Stimulated activated CD4-positive, alpha-beta T cell treated with anti-CD3 and anti-CD28 coated beads, Interleukin-4, amount 100 ng/mL, for 24 hours (primary cell): ENCODE measurements around the gene COPS8.

Source experiments
- DNase-seq: peaks from one replicate; pipeline ENCODE4 v3.0.0-alpha.2; 2020

COPS8 gene

DNA sequence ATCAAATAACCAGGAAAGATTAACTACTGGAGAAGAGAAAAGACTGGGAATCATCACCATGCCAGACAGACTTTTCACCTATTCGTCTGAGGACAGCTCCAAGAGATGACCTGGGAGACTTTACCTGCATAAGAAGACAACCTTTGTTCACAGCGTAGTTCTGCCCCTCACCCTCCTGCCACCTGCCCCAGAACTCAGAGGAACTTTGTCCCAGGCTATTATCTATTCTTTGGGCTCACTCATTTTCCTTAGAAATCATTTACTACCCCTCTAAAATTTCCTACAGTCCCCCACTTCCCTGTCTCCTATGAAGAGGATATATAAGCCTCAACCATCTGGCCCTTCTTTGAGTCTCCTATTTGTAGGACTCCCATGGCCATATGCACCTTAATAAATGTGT, 19.3 kb upstream of the COPS8 start:
- no peak for DNase-seq

DNA sequence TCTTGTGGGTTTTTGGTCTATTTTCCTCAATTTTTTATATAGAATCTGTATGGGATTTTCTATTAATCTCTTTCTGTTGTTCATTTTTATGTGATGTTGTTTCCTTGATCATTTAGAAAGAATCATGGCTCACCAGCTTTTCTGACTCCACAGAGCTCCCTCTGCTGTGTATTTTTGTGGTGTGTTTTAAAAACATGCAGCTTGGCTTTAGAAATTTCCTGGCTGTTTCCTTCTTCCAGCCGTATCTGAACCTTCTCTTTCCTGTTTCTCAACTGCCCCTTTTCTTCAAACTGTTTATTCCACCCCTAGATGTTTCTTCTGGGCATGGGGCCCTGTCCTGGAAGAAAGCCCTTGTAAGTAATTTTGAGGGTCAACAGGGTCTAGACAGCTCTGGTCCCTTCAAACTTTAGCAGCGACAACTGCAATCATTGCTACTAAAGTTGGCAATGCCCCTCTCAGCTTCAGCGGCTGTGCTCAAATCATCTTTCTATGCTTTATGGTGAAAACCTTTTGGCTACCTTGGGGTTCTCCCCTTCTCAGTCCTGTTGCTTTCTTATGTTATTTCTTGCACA, 17.6 kb upstream of the COPS8 start:
- DNase-seq = no peak

DNA sequence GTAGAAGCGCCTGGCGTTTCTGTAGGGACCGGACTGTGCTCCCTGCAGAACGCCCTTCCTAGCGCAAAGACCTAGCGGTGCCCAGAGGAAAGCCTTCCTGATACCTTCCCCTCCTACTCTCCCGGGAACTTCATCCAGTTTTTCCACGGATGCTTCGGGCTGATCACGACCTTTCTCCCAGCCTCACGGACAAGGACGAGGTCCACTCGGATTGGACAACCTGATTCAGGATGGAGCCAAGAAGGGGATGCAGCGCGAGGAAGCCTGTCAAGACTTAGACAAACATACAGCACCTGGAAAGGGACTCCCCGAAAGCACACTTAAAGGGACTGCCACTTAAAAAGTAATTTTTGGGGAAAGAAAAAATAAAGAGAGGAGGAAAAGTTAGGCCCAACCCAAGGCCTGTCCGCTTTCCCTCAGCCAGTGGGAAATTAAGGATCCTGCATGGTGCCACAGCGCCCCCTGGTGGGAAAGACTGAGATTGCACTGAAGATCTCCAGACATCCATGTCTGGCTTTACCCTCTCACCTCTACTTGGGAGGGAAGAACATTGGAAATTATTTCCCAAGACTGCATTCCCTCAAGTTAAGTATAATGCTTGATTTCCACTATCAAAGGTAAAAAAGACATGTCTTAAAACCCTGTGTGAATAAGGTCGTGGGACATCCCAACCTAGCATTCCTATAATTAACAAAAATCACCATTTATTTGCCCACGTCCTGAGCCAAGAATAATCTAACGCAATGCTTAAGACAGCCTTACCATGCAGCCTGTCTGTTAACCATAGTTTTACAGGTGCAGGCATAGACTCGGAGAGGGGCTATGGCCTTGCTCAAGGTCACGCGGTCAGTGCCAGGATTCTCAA, 13.4 kb upstream of the COPS8 start:
- DNase-seq = peak; percentile 79

DNA sequence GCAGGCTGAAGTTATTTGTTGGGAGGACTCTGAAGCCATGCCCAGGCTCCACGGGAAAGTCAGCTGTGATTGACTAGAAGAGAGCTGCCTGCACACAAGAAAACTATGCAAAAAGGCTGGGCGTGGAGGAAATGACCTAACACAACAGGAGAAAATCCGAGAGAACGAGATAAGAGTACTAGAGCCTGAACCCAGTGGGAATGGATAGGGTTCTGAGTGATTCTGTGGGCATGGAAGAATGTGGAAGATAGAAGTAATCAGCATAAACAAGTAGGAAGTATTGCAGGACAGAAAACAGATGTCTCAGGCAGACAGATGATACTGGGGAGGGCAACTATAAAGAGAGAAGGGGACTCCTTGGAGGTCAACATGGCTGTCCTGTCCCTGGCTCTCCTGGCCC, 12.1 kb upstream of the COPS8 start:
- no peak for DNase-seq

DNA sequence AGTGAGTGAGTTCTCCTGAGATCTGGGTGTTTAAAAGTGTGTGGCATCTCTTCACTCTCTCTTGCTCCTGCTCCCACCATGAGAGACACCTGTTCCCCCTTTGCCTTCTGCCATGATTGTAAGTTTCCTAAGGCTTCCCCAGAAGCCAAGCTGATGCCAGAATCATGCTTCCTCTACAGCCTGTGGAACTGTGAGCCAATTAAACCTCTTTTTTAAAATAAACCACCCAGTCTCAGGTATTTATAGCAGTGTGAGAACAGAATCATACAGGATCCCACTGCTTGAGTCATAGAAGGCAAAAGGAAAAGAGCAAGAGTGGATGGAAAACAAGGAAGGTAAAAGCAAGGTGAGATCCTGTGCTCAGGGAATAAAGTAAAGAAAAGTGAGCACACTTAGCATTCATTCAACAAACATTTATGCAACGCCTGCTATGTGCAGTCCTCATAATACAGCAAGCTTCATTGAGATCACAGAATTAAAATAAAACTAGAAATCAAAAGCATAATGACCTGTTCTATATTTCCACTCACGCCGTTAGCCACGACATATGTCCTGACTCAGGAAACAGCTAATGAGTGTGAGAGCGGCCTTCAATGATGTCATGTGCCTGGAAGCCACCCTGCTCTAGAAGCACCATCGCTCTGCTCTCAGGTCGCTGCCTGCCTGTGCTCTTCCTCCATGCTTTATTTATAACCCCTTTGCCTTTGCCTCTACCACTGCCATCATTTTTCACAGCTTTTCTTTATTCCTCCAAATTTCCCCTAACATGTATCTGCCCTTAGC, 11.3 kb upstream of the COPS8 start:
- no peak for DNase-seq

DNA sequence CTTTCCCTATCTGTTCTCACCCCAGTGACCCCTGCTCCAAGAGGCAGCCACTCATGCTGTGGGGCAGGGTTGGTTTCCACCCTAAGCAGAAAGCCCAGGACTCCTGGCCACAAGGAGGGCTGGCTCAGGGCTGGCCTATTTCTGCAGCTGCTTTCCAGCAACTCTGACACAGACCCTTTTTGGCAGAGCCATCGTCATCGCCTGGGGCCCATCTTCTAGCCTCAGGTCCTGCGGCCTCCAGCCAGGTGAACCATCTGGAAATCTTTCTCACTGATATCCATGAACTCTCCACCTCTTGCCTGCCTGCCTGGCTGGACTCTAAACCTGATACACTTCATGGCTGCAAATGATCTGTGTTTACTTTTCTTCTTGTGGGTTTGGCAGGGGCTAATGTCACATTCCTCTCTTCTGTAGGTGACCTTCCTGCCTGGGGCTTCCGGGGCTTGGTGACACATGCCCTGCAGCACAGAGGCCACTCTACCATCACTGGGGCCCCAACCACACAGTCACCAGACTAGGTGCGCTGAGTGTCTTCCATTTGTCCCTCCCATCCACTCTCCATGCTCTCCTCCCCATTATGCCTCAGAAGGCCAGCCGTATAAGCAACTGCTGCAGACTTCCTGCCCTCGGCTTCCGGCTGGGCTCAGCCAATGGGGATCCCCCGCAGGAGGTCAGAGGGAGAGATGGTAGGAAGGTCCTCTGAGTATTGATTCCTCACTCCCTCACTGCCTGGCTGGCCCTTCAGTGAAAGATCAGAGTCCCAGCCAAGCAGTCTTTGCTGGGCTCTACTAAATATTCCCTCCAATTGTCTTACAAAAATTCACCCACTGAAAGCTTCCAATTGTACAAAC, 9.7 kb upstream of the COPS8 start:
- no peak for DNase-seq

DNA sequence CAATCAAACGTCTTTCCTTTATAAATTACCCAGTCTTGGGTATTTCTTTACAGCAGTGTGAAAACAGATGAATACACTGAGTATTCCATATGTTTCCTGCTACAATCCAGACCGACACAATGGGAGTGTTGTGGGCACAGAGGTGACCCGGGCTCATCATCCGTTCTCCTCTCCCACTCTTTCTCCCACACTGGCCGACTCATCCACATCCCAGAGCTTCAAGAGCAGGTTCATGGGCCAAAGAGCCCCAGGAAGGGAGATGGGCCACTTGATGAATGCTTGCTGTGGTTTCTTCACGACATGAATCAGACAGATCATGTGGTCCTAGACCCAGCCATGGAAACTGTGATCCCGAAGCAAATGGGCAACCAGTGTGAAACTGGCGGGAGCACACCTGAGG, 4.1 kb upstream of the COPS8 start:
- no peak for DNase-seq

DNA sequence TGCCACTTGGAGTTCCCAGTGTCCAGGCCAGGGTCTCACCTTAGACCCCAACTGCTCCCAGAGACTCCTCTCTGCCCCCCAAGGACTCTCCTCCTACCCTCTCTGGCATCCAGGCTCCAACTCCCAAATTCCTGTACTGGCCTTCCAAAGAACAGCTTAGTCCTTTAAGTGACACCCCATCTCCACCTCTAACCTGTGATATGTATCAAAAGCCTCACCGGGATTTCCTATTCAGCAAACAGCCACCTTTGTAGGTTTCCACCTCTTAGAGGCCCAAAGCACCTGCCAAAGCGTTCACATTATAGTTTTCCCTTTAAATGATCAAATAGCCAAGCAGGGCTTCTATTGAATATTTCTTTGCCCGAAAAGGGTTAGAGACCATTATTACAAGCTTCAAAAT, 2.7 kb upstream of the COPS8 start:
- DNase-seq = no peak

DNA sequence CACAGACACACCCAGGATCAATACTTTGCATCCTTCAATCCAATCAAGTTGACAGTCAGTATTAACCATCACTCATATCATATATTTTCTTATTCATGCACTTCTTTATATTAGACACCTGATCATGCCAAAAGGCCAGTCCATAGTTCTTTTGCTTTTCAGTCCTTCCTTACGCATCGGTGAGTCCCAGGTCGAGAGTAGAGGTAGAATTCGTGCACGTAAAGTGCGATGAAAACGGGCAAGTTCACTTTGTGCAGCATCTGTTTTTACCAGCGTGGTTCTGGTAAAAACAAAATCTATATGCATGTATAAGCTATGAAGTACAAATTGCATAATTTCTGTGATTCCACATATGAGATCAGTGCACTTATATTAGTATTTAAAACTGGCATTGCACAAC, 1.2 kb upstream of the COPS8 start:
- no peak for DNase-seq

DNA sequence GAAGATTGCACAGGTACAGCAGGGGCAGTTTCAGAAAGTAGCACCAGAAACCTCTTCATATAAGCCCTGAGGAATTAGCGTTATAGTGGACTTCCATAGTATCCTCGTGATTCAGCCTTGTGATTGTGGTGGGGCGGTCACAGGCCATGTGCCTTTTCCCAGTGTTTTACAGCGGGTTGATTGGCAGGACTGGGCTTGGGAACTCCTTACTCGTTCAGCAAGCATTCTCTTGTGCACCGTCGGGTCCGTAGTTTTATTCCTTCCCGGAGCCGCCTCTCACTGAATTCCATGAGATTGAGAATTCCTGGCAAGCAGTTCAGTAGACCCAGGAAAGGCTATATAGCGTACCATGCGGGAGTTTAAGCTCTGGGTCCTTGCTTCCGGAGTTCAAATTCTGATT, 5.2 kb downstream of the COPS8 start:
- DNase-seq = no peak

DNA sequence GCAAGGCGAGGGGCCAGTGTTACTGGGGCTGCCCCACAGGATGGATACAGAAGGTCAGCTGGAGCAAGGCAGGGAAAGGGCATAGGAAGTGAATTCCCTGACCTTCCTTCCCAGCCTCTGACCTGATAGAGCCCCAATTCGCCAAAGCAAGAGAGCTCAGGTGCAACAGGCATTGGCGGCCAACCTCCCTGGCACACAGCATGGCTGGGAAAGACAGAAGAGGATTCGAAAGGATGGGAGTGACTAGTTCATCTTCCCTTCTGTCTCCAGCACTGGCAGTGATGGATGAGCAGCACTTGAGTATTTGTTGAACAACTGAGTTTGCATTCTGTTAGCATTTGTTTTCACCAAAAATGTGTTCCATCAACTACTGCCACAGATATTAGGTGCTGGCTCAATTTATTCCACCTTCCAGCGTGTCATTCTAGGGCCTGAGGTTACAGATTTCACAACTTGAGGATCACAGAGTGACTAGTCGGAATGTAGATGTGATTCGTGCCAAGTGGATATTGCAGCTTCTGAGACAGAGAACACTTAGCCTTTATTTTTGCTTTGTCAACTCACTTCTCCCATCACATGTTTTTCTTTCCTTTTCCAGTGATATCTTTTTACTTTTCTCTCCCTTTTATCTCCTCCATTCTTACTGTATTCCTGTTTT, 6.2 kb downstream of the COPS8 start:
- DNase-seq = no peak

DNA sequence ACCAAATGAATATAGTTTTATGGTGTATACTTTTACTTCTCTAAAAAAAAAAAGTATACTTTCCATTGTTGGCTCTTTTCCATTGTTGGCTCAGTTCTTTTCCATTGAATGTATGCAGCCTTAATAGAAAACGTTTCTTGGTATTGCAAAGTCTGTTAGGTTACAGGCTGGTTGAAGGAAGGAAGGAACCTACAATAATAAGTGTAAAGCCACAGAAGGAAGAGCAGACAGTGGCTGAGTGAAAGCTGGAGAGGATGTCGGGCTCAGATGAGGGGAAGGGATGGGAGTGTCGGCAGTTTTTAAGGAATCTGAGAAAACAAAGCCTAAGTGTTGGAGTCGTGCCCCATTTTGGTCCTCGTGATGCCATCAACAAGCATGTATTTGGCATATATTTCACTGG, 6.8 kb downstream of the COPS8 start:
- no peak for DNase-seq

DNA sequence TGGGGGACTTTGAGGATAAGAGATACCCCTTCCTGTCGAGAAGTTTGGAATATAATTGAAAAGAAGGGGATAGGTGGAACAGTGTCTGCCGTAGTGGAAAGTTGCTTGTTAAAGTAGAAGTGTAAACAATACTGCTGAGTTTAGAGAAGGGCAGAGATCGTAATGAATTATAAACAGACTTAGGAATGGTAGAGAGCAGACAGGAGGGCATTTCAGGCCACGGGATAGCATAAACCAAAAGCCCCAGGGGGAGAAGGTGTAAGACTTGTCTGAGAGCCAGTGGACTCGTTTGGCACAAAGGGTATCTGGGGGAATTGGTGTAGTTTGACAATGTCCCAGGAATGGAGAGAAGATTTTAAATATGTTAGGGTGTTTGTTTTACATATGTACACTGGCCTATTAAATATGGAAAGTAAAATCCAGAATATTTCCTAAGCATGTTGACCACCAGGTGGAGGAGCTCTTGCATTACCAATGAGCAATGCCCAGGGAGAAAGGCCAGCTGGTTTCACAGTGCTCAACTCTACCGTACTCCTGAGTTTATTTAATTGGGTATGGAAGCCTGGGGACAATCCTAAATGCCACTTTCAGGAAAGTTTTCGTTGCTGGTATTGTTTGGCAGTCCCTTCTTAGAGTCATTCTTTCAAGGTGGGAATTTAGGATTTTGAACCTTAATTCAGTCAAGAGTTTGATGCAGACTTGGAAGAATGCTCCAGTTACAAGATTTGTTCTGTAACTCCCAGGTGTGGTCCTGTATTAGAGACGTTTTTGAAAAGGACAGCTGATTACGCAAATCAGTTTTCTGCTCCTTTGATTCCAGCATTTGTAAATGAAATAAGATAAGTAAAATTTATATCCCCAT, 7.5 kb downstream of the COPS8 start:
- no peak for DNase-seq

DNA sequence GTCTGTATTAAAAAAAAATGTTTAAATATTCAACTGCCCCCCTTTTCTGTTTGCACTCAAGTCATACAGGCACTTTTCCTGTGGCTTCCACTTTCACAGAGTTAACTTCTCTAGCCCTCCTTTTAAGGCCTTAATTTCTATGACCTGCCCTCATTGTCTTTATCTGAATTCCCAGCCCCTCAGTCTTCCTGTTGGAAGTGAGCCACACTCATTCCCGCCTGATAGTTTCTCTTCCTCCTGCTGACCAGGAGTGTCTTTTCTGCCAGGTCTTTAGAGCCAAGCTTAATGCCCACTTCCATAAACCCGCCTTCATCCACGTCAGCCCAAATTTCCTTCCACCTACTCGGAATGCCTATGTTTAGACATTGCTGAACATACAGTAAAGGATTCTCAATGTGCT, 10.5 kb downstream of the COPS8 start:
- DNase-seq = no peak

DNA sequence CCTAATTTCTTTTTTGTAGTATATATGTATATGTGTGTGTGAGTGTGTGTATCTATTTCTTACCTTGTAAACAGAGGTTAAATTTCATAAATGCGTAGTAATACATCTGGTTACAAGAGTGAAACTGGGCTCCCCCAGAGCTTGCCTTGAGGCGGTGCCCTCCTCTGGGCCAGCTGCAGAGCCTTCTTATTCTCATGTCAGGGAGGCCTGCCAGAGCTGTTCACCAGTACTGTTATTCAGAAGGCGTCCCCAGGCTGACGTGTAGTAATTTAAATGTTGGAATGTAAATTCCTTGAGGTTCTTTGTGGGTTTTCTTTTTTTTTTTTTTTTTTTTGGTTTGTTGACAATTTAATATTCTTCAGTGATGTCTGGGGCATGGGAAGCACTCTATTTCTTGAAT, 11.2 kb downstream of the COPS8 start:
- no peak for DNase-seq

DNA sequence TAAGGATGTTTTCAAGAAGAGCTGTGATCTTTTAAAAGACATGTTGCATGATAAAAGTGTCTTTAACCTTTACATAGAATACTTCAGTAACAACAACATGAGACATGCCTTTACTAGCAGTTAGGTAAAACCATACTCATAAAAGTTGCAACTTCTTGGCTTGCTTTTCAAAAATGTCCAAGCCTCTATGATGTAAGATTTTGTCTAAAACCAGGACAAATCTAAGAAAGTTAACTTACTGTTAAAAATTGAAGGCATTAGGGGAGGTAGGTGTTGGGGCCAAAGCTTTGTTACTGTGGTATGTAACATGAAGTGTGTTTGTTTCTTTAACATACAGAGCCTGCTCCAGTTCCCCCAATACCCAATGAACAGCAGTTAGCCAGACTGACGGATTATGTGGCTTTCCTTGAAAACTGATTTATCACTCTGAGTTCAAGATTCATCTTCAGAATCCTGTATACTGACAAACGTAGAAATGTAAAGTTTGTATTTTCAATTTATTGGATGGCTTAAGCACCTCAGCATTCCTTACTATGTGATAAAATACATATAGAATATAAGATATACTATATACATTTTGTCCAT, 11.7 kb downstream of the COPS8 start:
- no peak for DNase-seq

DNA sequence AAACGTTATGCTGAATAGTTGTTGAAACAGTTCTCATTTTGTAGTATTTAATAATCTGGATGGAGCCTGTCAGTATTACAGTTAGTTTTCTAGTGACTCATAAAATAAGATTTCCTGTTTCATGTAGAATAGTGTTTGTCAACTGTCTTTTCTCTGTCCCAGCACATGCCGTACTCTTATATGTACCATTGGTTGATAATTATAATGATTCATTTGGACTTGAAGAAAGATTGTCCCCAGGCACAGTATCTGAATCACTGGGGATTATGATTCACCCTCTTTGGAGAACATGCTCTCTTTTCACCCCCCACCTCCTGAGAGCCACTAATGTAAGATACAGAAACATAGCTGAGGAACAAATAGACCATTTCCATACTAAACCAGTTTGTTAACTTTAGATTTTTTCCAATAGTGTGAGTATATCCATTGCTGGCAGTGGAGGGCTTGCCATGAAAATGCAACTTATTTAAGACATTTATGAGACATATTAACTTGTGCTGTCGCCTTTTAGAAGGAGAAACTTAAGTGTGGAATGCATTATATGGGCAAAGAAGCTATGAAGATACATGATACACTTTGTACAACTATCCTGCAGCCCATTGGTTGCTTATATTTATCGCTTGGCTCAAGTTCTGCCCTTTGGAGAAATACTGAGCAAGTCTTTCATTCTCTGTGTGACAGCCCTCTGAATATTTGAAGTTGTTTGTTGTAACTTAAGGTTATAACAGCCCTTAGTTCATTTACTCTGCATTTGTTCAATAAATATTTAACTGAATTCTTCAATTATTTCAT, 12.4 kb downstream of the COPS8 start:
- DNase-seq = no peak

DNA sequence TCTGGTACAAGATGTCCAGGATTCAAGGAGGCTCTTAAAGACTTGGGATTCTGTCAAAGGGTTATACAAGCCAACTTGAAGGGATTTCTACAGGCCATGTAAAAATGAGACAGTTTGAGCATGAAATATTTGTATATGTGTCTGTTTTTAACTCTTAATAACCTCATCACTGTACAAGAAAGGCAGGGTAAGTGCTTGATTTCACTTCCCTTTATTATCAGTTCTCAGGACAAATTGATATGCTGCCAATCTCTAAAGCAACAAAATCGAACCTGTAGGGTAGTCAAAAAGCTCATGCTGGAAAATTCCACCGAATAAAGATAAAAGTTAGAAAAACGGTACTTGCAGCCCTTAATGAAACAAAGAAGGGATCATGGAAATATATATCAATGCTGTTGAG, 14.1 kb downstream of the COPS8 start:
- no peak for DNase-seq

DNA sequence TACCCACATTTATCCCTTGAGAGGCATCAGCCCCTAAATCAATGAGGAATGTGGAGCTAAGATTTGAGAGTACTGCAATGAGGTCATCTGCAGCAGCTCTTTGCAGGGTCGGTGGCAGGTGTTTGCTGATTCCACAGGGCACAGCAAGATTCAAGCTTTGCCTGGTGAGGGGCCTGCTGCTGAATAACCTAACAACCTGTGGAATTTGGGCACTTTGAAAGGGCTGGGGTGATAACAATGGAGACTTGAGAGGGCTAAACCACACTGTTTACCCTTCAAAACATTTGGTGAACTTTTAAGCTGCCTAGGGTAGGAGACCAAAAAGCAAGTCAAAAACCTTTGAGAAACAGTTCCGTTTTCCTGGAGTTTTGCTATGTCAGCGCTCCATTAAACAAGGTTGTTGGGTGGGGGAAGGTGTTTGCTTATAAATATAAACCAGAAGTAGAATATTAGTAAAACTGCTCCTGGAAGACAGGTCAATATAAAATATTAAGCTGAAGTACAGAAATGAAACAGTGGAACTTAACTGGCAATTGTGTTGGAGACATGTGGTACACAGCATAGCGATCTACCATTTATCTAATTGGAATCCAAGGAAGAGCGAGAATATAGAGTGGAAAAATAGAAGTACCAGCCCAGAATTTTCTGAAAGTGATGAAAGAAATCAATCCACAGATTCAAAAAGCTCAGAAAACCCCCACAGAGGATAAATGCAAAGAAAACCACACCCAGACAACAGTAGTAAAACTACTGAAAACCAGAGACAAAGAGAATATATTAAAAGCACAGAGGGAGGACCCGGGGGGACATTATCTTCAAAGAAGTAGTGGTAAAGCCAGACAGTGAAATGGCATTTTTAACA, 15.7 kb downstream of the COPS8 start:
- DNase-seq = no peak
